Neural cell (in vitro differentiated cells): ENCODE measurements around the gene PCDH9. TPM values are rescaled to one million over a fixed set of nuclear protein-coding genes. Genes with fewer than 3 reads are reported as not detected.

ENCODE experiments used
- H2AFZ ChIP-seq: fragments of 200-600, 300-800 bp; sonication (generic), shearing (Covaris generic); 2 replicates; pipeline ENCODE4 v1.6.0; 2014; ENCODE audit warnings: low read depth, mild to moderate bottlenecking, antibody characterized with exemption, low read length, moderate library complexity
- H3F3A ChIP-seq: fragments of 200-600 bp; shearing (Covaris generic); 2 replicates; pipeline ENCODE4 v1.6.1; 2016; ENCODE audit warnings: mild to moderate bottlenecking, moderate library complexity, mixed read lengths, antibody characterized with exemption, low read length; ENCODE audit not compliant: insufficient read depth, poor library complexity, severe bottlenecking
- H3K27ac ChIP-seq: fragments of 200-600, 300-800 bp; sonication (generic), shearing (Covaris generic); 2 replicates; pipeline ENCODE4 v1.5.1; 2014; ENCODE audit warnings: mild to moderate bottlenecking, low read length, moderate library complexity
- H3K27me3 ChIP-seq: fragments of 300-800, 200-600 bp; sonication (generic), shearing (Covaris generic); 2 replicates; pipeline ENCODE4 v1.6.0; 2014; ENCODE audit warnings: mild to moderate bottlenecking, low read depth, low read length, moderate library complexity; ENCODE audit not compliant: insufficient read depth
- H3K36me3 ChIP-seq: fragments of 300-800, 200-600 bp; sonication (generic), shearing (Covaris generic); 2 replicates; pipeline ENCODE4 v1.5.1; 2014; ENCODE audit warnings: mild to moderate bottlenecking, antibody characterized with exemption, low read length, moderate library complexity; ENCODE audit not compliant: insufficient read depth
- H3K4me2 ChIP-seq: fragments of 300-800, 200-600 bp; sonication (generic), shearing (Covaris generic); 2 replicates; pipeline ENCODE4 v1.6.0; 2014; ENCODE audit warnings: mild to moderate bottlenecking, low read length
- H3K4me3 ChIP-seq: fragments of 300-800, 200-600 bp; sonication (generic), shearing (Covaris generic); 2 replicates; pipeline ENCODE4 v1.5.1; 2014; ENCODE audit warnings: mild to moderate bottlenecking, low read length, moderate library complexity
- H3K79me2 ChIP-seq: fragments of 200-600 bp; shearing (Covaris generic); replicated peaks from 2 replicates; pipeline ENCODE4 v1.6.0; 2014; ENCODE audit warnings: mild to moderate bottlenecking, low read length, moderate library complexity; ENCODE audit not compliant: insufficient read depth
- H3K9ac ChIP-seq: fragments of 300-800, 200-600 bp; sonication (generic), shearing (Covaris generic); 2 replicates; pipeline ENCODE4 v1.6.1; 2016; ENCODE audit warnings: mild to moderate bottlenecking, low read length, mixed read lengths
- H3K9me2 ChIP-seq: fragments of 200-600 bp; shearing (Covaris generic); 2 replicates; pipeline ENCODE4 v1.6.1; 2016; ENCODE audit warnings: mild to moderate bottlenecking, low read length, mixed read lengths; ENCODE audit not compliant: insufficient read depth
- H3K9me3 ChIP-seq: fragments of 200-600, 300-800 bp; sonication (generic), shearing (Covaris generic); 2 replicates; pipeline ENCODE4 v1.6.1; 2016; ENCODE audit warnings: mild to moderate bottlenecking, mixed run types, low read length, moderate library complexity, mixed read lengths
- H4K20me1 ChIP-seq: fragments of 200-600 bp; shearing (Covaris generic); 2 replicates; pipeline ENCODE4 v1.6.1; 2016; ENCODE audit warnings: mild to moderate bottlenecking, mixed run types; ENCODE audit not compliant: insufficient read depth
- CTCF ChIP-seq: fragments of 450-650 bp; IDR thresholded peaks from 2 replicates; pipeline ENCODE4 v1.5.1; 2014; ENCODE audit warnings: antibody characterized with exemption, mild to moderate bottlenecking, moderate library complexity; ENCODE audit not compliant: poor library complexity, severe bottlenecking
- EP300 ChIP-seq: fragments of 450-650 bp; conservative IDR thresholded peaks from 2 replicates; pipeline ENCODE4 v1.6.1; 2014; ENCODE audit warnings: antibody characterized with exemption, mild to moderate bottlenecking, moderate library complexity; ENCODE audit not compliant: poor library complexity, severe bottlenecking
- EZH2 ChIP-seq: fragments of 200-600, 300-800 bp; shearing (Covaris generic), sonication (generic); IDR thresholded peaks from 2 replicates; pipeline ENCODE4 v1.6.1; 2014; ENCODE audit warnings: antibody characterized with exemption, low read length, borderline replicate concordance, mild to moderate bottlenecking; ENCODE audit not compliant: insufficient read depth, poor library complexity, severe bottlenecking
- MXI1 ChIP-seq: fragments of 450-650 bp; conservative IDR thresholded peaks from 2 replicates; pipeline ENCODE4 v1.6.1; 2014; ENCODE audit warnings: antibody characterized with exemption, mild to moderate bottlenecking; ENCODE audit not compliant: poor library complexity, severe bottlenecking
- POLR2AphosphoS5 ChIP-seq: IDR thresholded peaks from 2 replicates; pipeline ENCODE4 v1.6.1; 2012
- RAD21 ChIP-seq: fragments of 450-650 bp; conservative IDR thresholded peaks from 2 replicates; pipeline ENCODE4 v1.6.1; 2014; ENCODE audit warnings: antibody characterized with exemption, mild to moderate bottlenecking, moderate library complexity
- SMC3 ChIP-seq: fragments of 450-650 bp; conservative IDR thresholded peaks from 2 replicates; pipeline ENCODE4 v1.6.1; 2014; ENCODE audit warnings: antibody characterized with exemption, mild to moderate bottlenecking, moderate library complexity; ENCODE audit not compliant: poor library complexity
- TAF1 ChIP-seq: IDR thresholded peaks from 2 replicates; pipeline ENCODE4 v1.6.1; 2012; ENCODE audit warnings: low read depth
- polyA plus RNA-seq: library from polyadenylated mRNA; depleted of rRNA; stranded (reverse); fragments of >200 nt; gene quantifications from 2 replicates; pipeline ENCODE4 v1.2.3, GENCODE V29; 2014
- TF ChIP-seq, protein P1 (sequence below): IDR thresholded peaks from 2 replicates; pipeline ENCODE4 v1.6.1; 2012; ENCODE audit warnings: borderline replicate concordance

Gene PCDH9
- polyA plus RNA-seq, 1 donor from 2014 or later: 4.6 TPM

DNA sequence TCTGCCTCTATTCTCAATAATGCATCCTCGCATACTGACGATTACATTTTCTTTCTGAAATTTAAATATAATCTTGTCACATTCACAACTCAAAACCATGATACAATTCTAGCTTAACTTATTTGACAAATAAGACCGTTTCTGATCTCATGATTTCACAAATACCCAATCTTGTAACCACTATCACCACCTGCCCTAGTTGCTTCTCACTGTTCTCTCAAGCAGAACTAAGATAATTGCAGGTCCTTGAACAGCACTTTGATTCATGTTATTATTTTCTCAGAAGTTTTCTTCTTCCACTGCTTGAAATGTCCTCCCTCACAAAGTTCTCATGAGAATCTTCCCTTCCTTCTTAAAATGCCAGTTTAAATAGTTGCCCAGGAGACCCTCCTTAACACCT lies 211.4 kb downstream of the PCDH9 start:
- Histone ChIP-seq H3K27me3 (no peaks in the 10 kb centered on the region), H2AFZ (no peak overlapping the region), H3K4me2 (no peak overlapping the region), H3K9ac (no peak overlapping the region), H3K9me2 (no peaks in the 10 kb centered on the region), H3K36me3 (no peaks in the 10 kb centered on the region), H3F3A (no peaks in the 10 kb centered on the region), H3K79me2 (no peaks in the 10 kb centered on the region), H3K4me3 (no peak overlapping the region), H4K20me1 (no peaks in the 10 kb centered on the region), H3K27ac (no peak overlapping the region), H3K9me3 (no peaks in the 10 kb centered on the region)
- TF ChIP-seq, protein P1, sequence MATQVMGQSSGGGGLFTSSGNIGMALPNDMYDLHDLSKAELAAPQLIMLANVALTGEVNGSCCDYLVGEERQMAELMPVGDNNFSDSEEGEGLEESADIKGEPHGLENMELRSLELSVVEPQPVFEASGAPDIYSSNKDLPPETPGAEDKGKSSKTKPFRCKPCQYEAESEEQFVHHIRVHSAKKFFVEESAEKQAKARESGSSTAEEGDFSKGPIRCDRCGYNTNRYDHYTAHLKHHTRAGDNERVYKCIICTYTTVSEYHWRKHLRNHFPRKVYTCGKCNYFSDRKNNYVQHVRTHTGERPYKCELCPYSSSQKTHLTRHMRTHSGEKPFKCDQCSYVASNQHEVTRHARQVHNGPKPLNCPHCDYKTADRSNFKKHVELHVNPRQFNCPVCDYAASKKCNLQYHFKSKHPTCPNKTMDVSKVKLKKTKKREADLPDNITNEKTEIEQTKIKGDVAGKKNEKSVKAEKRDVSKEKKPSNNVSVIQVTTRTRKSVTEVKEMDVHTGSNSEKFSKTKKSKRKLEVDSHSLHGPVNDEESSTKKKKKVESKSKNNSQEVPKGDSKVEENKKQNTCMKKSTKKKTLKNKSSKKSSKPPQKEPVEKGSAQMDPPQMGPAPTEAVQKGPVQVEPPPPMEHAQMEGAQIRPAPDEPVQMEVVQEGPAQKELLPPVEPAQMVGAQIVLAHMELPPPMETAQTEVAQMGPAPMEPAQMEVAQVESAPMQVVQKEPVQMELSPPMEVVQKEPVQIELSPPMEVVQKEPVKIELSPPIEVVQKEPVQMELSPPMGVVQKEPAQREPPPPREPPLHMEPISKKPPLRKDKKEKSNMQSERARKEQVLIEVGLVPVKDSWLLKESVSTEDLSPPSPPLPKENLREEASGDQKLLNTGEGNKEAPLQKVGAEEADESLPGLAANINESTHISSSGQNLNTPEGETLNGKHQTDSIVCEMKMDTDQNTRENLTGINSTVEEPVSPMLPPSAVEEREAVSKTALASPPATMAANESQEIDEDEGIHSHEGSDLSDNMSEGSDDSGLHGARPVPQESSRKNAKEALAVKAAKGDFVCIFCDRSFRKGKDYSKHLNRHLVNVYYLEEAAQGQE: no peak
- TF ChIP-seq EP300 (no peak), RAD21 (no peak), MXI1 (no peak), SMC3 (no peak)

GRCh38 chr13:67017276-67017675 lies 212.9 kb downstream of the PCDH9 start:
- Histone ChIP-seq H3F3A (no peaks in the 10 kb centered on the region), H2AFZ (no peak overlapping the region), H3K27ac (no peak overlapping the region), H3K9me3 (no peaks in the 10 kb centered on the region), H3K4me2 (no peak overlapping the region), H4K20me1 (no peaks in the 10 kb centered on the region), H3K36me3 (no peaks in the 10 kb centered on the region), H3K4me3 (no peak overlapping the region), H3K9ac (no peak overlapping the region), H3K79me2 (no peaks in the 10 kb centered on the region), H3K9me2 (no peaks in the 10 kb centered on the region), H3K27me3 (no peaks in the 10 kb centered on the region)
- no peak for TF ChIP-seq CTCF
- no peak for TF ChIP-seq POLR2AphosphoS5
- TF ChIP-seq MXI1: no peak
- no peak for TF ChIP-seq RAD21
- TF ChIP-seq TAF1: no peak
- TF ChIP-seq SMC3: no peak
- no peak for TF ChIP-seq EP300
- TF ChIP-seq EZH2: no peak
- TF ChIP-seq, protein P1: no peak
